Cardiac muscle cell (in vitro differentiated cells and primary cell): ENCODE data around the gene PRAMEF12. TPM values are rescaled to one million over a fixed set of nuclear protein-coding genes. Genes with fewer than 3 reads are reported as not detected.

Experiments used
- DNase-seq, 2 donors: peaks; one replicate each; pipeline versions ENCODE4 v3.0.0 to v3.0.0-alpha.2; 2010 to 2017; ENCODE audit warnings: low read depth in 1 of 2, low spot score in 1 of 2
- H3K27ac ChIP-seq: fragments of 200-600 bp; sonication (generic); 2 replicates; pipeline ENCODE4 v1.5.1; 2016
- H3K27me3 ChIP-seq: fragments of 200-600 bp; sonication (generic); 2 replicates; pipeline ENCODE4 v1.6.0; 2016; ENCODE audit warnings: control low read depth
- H3K36me3 ChIP-seq: fragments of 200-600 bp; sonication (generic); 2 replicates; pipeline ENCODE4 v1.5.1; 2016; ENCODE audit warnings: control low read depth
- H3K4me1 ChIP-seq: fragments of 200-600 bp; sonication (generic); 2 replicates; pipeline ENCODE4 v1.8.1; 2017; ENCODE audit warnings: low read depth, mild to moderate bottlenecking, mixed run types
- H3K4me3 ChIP-seq: fragments of 200-600 bp; sonication (generic); 2 replicates; pipeline ENCODE4 v1.5.1; 2016; ENCODE audit warnings: mild to moderate bottlenecking
- H3K9me3 ChIP-seq: fragments of 200-600 bp; sonication (generic); 2 replicates; pipeline ENCODE4 v1.5.1; 2017; ENCODE audit warnings: low read depth, mild to moderate bottlenecking, control low read depth
- CTCF ChIP-seq: IDR thresholded peaks from 2 replicates; pipeline ENCODE4 v1.5.1; 2012; ENCODE audit warnings: low read depth, mild to moderate bottlenecking, low read length
- polyA plus RNA-seq: library from polyadenylated mRNA; unstranded; fragments of >200 nt; fragmentation: Nextera tagmentation; extraction: Ambion mirVana; gene quantifications from 2 replicates; pipeline ENCODE4 v1.2.1, GENCODE V29; 2016
- total RNA-seq: library from RNA; depleted of rRNA; stranded (reverse); fragments of >200 nt; gene quantifications from 2 replicates; pipeline ENCODE4 v1.2.3, GENCODE V29; 2016

The PRAMEF12 gene
- total and polyA plus RNA-seq, 2 experiments from 2014 or later, result not detected

- no peaks in the 10 kb centered on the region for H3K27me3 ChIP-seq
- H3K36me3 ChIP-seq, result no peaks in the 10 kb centered on the region
- no peak overlapping the region for H3K4me3 ChIP-seq
- no peaks in the 10 kb centered on the region for H3K9me3 ChIP-seq
- H3K27ac ChIP-seq, result no peak overlapping the region
- no peaks in the 10 kb centered on the region for H3K4me1 ChIP-seq
- no peak for DNase-seq
- TF ChIP-seq CTCF, result no peak
Observed at GRCh38 chr1:12761781-12762180, 11.8 kb upstream of the PRAMEF12 start.

- no peak overlapping the region for H3K4me3 ChIP-seq
- TF ChIP-seq CTCF, result no peak
- H3K4me1 ChIP-seq, result no peaks in the 10 kb centered on the region
- no peaks in the 10 kb centered on the region for H3K9me3 ChIP-seq
- no peaks in the 10 kb centered on the region for H3K27me3 ChIP-seq
- no peaks in the 10 kb centered on the region for H3K36me3 ChIP-seq
- DNase-seq, result no peak
- H3K27ac ChIP-seq, result no peak overlapping the region
Observed at GRCh38 chr1:12762766-12763165, 10.8 kb upstream of the PRAMEF12 start.

GRCh38 chr1:12763479-12763878 is 10.1 kb upstream of the PRAMEF12 start:
- no peak overlapping the region for H3K27ac ChIP-seq
- no peak for TF ChIP-seq CTCF
- no peaks in the 10 kb centered on the region for H3K4me1 ChIP-seq
- no peaks in the 10 kb centered on the region for H3K27me3 ChIP-seq
- no peak overlapping the region for H3K4me3 ChIP-seq
- H3K36me3 ChIP-seq, result no peaks in the 10 kb centered on the region
- no peaks in the 10 kb centered on the region for H3K9me3 ChIP-seq
- DNase-seq, result no peak

GRCh38 chr1:12764016-12764415 is 9.5 kb upstream of the PRAMEF12 start:
- H3K4me1 ChIP-seq, result no peaks in the 10 kb centered on the region
- no peak overlapping the region for H3K27ac ChIP-seq
- no peaks in the 10 kb centered on the region for H3K36me3 ChIP-seq
- TF ChIP-seq CTCF, result no peak
- no peaks in the 10 kb centered on the region for H3K9me3 ChIP-seq
- DNase-seq, result no peak
- H3K4me3 ChIP-seq, result no peak overlapping the region
- H3K27me3 ChIP-seq, result no peaks in the 10 kb centered on the region

GRCh38 chr1:12769031-12769430 is 4.5 kb upstream of the PRAMEF12 start:
- no peaks in the 10 kb centered on the region for H3K27me3 ChIP-seq
- no peak overlapping the region for H3K4me3 ChIP-seq
- DNase-seq, result no peak
- H3K9me3 ChIP-seq, result no peaks in the 10 kb centered on the region
- no peak overlapping the region for H3K27ac ChIP-seq
- no peaks in the 10 kb centered on the region for H3K36me3 ChIP-seq
- no peak for TF ChIP-seq CTCF
- H3K4me1 ChIP-seq, result no peaks in the 10 kb centered on the region

- no peak overlapping the region for H3K4me3 ChIP-seq
- H3K4me1 ChIP-seq, result no peaks in the 10 kb centered on the region
- no peaks in the 10 kb centered on the region for H3K9me3 ChIP-seq
- DNase-seq, result no peak
- H3K27me3 ChIP-seq, result no peaks in the 10 kb centered on the region
- no peak for TF ChIP-seq CTCF
- H3K27ac ChIP-seq, result no peak overlapping the region
- H3K36me3 ChIP-seq, result no peaks in the 10 kb centered on the region
Observed at GRCh38 chr1:12769976-12770505, 3.5 kb upstream of the PRAMEF12 start.
